ENCODE measurements around the gene ACTL10. TPM values are rescaled to one million over a fixed set of nuclear protein-coding genes. Genes with fewer than 3 reads are reported as not detected.

The ACTL10 gene
- total and polyA plus RNA-seq, 2 of the 13 experiments (the other 11 are each of a cell fraction or from before 2014, with no cell fraction given), result not detected

GRCh38 chr20:33674294-33675135 lies 7.8 kb downstream of the ACTL10 start, which contains the start of gene NECAB3 (continued):
- TF ChIP-seq MIXL1 (CRISPR knock-in tag; IDR thresholded peaks at IDR 0.05) (peak; percentile 62; the same call in 1 of the 2 replicates), ETV6 (CRISPR knock-in tag; conservative IDR thresholded peaks at IDR 0.05) (peak; percentile 58; the same call in 1 of the 2 replicates), SRSF9 (IDR thresholded peaks at IDR 0.05; ENCODE audit: borderline replicate concordance, insufficient read depth, low read depth, low read length, poor library complexity, severe bottlenecking) (no peak), ZBTB7A (CRISPR knock-in tag; IDR thresholded peaks at IDR 0.05) (no peak), JARID2 (CRISPR knock-in tag; IDR thresholded peaks at IDR 0.05; ENCODE audit: insufficient replicate concordance) (peak; percentile 68), ZNF3 (CRISPR knock-in tag; IDR thresholded peaks at IDR 0.05) (no peak), GATAD2A (CRISPR knock-in tag; IDR thresholded peaks at IDR 0.05) (no peak), ZNF335 (CRISPR knock-in tag; IDR thresholded peaks at IDR 0.05) (0 out of 2 replicates have a peak, but pooled peaks have one; percentile 41), ZNF749 (CRISPR knock-in tag; IDR thresholded peaks at IDR 0.05; ENCODE audit: borderline replicate concordance) (no peak), FIP1L1 (IDR thresholded peaks at IDR 0.05; ENCODE audit: borderline replicate concordance, insufficient read depth, low read depth, low read length) (no peak), KAT8 (CRISPR knock-in tag; IDR thresholded peaks at IDR 0.05) (peak; percentile 84), ZNF777 (CRISPR knock-in tag; IDR thresholded peaks at IDR 0.05) (peak; percentile 95), GLMP (CRISPR knock-in tag; IDR thresholded peaks at IDR 0.05; ENCODE audit: borderline replicate concordance) (no peak), KDM3A (CRISPR knock-in tag; IDR thresholded peaks at IDR 0.05; ENCODE audit: low read depth) (no peak), NFAT5 (CRISPR knock-in tag; IDR thresholded peaks at IDR 0.05) (0 out of 2 replicates have a peak, but pooled peaks have one; percentile 57), ZMAT5 (CRISPR knock-in tag; IDR thresholded peaks at IDR 0.05; ENCODE audit: borderline replicate concordance, low read depth) (no peak), KAT2B (IDR thresholded peaks at IDR 0.05; ENCODE audit: borderline replicate concordance, low read depth, low read length) (no peak), ZNF550 (CRISPR knock-in tag; IDR thresholded peaks at IDR 0.05; ENCODE audit: borderline replicate concordance) (no peak), IRF2 (CRISPR knock-in tag; IDR thresholded peaks at IDR 0.05) (peak; percentile 50), ATF4 (CRISPR knock-in tag; IDR thresholded peaks at IDR 0.05) (no peak)
